Fibroblast of the aortic adventitia (primary cell): ENCODE data around the gene RHO. TPM values are rescaled to one million over a fixed set of nuclear protein-coding genes. Genes with fewer than 3 reads are reported as not detected.

ENCODE experiments used
- DNase-seq: peaks from one replicate; pipeline ENCODE4 v3.0.0-alpha.2; 2010; ENCODE audit warnings: low read depth
- H3K4me3 ChIP-seq: 2 replicates; pipeline ENCODE4 v1.5.1; 2011; ENCODE audit warnings: low read depth, mild to moderate bottlenecking, control low read depth, low read length, moderate library complexity
- total RNA-seq: library from RNA; depleted of rRNA; stranded (reverse); fragments of >200 nt; gene quantifications from 2 replicates; pipeline ENCODE4 v1.2.3, GENCODE V29; 2012; ENCODE audit warnings: low replicate concordance
- TF ChIP-seq, protein P1 (sequence below): IDR thresholded peaks from 2 replicates; pipeline ENCODE4 v1.5.1; 2011; ENCODE audit warnings: mild to moderate bottlenecking, low read length, control low read depth, inconsistent platforms; ENCODE audit not compliant: insufficient read depth

The RHO gene
- total RNA-seq, 1 donor = not detected

DNA sequence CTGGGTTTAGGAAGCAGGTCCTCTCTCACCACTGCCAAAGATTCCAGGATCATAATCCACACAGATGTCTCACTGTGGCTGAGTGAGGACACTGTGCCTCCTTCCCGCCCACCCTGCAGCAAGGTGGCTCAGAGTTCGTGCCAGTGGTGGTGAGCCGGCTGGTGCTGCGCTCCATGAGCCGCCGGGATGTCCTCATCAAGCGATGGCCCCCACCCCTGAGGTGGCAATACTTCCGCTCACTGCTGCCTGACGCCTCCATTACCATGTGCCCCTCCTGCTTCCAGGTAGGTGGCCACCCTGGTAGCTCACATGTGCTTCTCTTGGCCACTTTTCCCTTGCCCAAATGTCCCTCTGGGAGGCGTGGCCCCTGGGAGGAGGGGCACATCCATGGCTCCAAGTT, 9.0 kb upstream of the RHO start:
- no peak overlapping the region for H3K4me3 ChIP-seq
- TF ChIP-seq, protein P1, sequence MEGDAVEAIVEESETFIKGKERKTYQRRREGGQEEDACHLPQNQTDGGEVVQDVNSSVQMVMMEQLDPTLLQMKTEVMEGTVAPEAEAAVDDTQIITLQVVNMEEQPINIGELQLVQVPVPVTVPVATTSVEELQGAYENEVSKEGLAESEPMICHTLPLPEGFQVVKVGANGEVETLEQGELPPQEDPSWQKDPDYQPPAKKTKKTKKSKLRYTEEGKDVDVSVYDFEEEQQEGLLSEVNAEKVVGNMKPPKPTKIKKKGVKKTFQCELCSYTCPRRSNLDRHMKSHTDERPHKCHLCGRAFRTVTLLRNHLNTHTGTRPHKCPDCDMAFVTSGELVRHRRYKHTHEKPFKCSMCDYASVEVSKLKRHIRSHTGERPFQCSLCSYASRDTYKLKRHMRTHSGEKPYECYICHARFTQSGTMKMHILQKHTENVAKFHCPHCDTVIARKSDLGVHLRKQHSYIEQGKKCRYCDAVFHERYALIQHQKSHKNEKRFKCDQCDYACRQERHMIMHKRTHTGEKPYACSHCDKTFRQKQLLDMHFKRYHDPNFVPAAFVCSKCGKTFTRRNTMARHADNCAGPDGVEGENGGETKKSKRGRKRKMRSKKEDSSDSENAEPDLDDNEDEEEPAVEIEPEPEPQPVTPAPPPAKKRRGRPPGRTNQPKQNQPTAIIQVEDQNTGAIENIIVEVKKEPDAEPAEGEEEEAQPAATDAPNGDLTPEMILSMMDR = no peak
- no peak for DNase-seq

- DNase-seq = no peak
- TF ChIP-seq, protein P1 = no peak
- H3K4me3 ChIP-seq = no peak overlapping the region
Observed at GRCh38 chr3:129519896-129520715, 8.3 kb upstream of the RHO start.

DNA sequence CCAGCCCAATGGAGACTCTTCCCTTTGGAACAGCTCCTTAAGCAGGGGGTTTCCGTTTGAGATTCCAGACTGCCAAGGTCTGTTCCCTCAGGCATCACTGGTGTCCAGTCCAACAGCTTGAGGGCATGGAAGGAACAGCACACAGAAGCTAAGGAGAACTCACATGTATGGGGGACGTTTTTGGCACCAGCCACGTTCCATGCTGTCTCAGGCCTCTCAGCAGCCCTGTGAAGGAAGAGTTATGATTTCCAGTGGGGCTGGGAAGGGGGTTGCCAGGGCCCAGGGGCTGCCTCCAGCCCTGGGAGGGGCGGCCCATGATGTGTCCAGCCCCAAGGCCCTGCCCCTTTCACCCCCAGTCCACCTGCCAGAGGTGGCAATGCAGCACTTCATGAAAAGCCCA, 7.5 kb upstream of the RHO start:
- no peak overlapping the region for H3K4me3 ChIP-seq
- TF ChIP-seq, protein P1 = no peak
- DNase-seq = no peak

GRCh38 chr3:129521611-129522010, 6.8 kb upstream of the RHO start:
- TF ChIP-seq, protein P1 = no peak
- DNase-seq = no peak
- H3K4me3 ChIP-seq = no peak overlapping the region

GRCh38 chr3:129522953-129523352, 5.5 kb upstream of the RHO start:
- no peak for DNase-seq
- H3K4me3 ChIP-seq = no peak overlapping the region
- TF ChIP-seq, protein P1 = no peak

GRCh38 chr3:129524081-129524480, 4.4 kb upstream of the RHO start:
- H3K4me3 ChIP-seq = no peak overlapping the region
- TF ChIP-seq, protein P1 = no peak

More at GRCh38 chr3:129524081-129524480, 4.4 kb upstream of the RHO start:
- DNase-seq = no peak
